Measurements from ENCODE around the gene ASIC2.

ASIC2 gene

GRCh38 chr17:33242375-33243124, 50.5 kb downstream of the ASIC2 start:
- no peak for DNase-seq

- DNase-seq = no peak
Measured at GRCh38 chr17:33241390-33241789, 51.7 kb downstream of the ASIC2 start.

GRCh38 chr17:33240362-33240761, 52.7 kb downstream of the ASIC2 start:
- no peak for DNase-seq

- no peak for DNase-seq
Measured at GRCh38 chr17:33239702-33240101, 53.4 kb downstream of the ASIC2 start.

- DNase-seq = no peak
Measured at GRCh38 chr17:33234930-33235685, 58.0 kb downstream of the ASIC2 start.

GRCh38 chr17:33234233-33234632, 58.9 kb downstream of the ASIC2 start:
- no peak for DNase-seq

- no peak for DNase-seq
Measured at GRCh38 chr17:33233811-33234177, 59.3 kb downstream of the ASIC2 start.

- DNase-seq = no peak
Measured at GRCh38 chr17:33229499-33229898, 63.6 kb downstream of the ASIC2 start.

- no peak for DNase-seq
Measured at GRCh38 chr17:33229028-33229427, 64.1 kb downstream of the ASIC2 start.

- no peak for DNase-seq
Measured at GRCh38 chr17:33228548-33228947, 64.5 kb downstream of the ASIC2 start.

GRCh38 chr17:33227911-33228310, 65.2 kb downstream of the ASIC2 start:
- DNase-seq = no peak

GRCh38 chr17:33225994-33226393, 67.1 kb downstream of the ASIC2 start:
- no peak for DNase-seq

- no peak for DNase-seq
Measured at GRCh38 chr17:33225509-33225908, 67.6 kb downstream of the ASIC2 start.

- DNase-seq = no peak
Measured at GRCh38 chr17:33220036-33220435, 73.1 kb downstream of the ASIC2 start.

- DNase-seq = no peak
Measured at GRCh38 chr17:33218698-33219601, 74.1 kb downstream of the ASIC2 start.

GRCh38 chr17:33217891-33218290, 75.2 kb downstream of the ASIC2 start:
- DNase-seq = no peak

- no peak for DNase-seq
Measured at GRCh38 chr17:33214996-33215395, 78.1 kb downstream of the ASIC2 start.

GRCh38 chr17:33210285-33210684, 82.8 kb downstream of the ASIC2 start:
- DNase-seq = no peak

- no peak for DNase-seq
Measured at GRCh38 chr17:33209671-33210070, 83.4 kb downstream of the ASIC2 start.

- DNase-seq = no peak
Measured at GRCh38 chr17:33207231-33207630, 85.9 kb downstream of the ASIC2 start.

- DNase-seq = no peak
Measured at GRCh38 chr17:33205552-33205951, 87.5 kb downstream of the ASIC2 start.

- DNase-seq = no peak
Measured at GRCh38 chr17:33204701-33205100, 88.4 kb downstream of the ASIC2 start.

- no peak for DNase-seq
Measured at GRCh38 chr17:33204156-33204555, 88.9 kb downstream of the ASIC2 start.
